SH-SY5Y (cell line): Measurements from ENCODE around the gene SOWAHA.

ENCODE experiments used
- GATA2 ChIP-seq: IDR thresholded peaks from 2 replicates; pipeline ENCODE4 v1.6.1; 2011; ENCODE audit warnings: mild to moderate bottlenecking, low read depth, low read length
- GATA3 ChIP-seq: IDR thresholded peaks from 2 replicates; pipeline ENCODE4 v1.6.1; 2011; ENCODE audit warnings: low read depth, mild to moderate bottlenecking, low read length, moderate library complexity

DNA sequence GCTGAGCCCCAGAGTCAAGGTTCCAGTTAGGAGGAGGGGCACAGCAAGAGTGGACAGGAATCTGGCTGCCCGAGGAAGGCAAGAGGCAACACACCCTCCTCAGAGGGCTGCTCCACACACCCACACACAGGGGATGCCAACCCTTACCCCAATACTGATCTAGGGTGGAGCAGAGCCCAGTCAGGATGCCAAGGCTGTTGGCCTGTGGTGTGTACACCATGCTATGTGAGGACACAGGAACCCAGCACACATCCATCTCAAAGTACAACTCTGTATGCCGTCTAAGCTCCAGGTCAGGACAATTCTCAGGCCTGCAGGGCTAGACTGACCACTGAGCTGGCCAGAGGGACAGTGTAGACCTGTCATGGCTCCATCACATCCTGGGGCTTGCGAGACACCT lies 38.7 kb upstream of the SOWAHA start:
- TF ChIP-seq GATA2 (no peak), GATA3 (no peak)
